Right lobe of liver (tissue), 4 donors: ENCODE measurements around the gene ZNF367.
A peak's percentile ranks its signal among the peaks of the same experiment; 100 is the strongest.

ENCODE experiments used
- POLR2A ChIP-seq: fragments of 450-650 bp; IDR thresholded peaks from one replicate; pipeline ENCODE4 v1.6.1; 2017; ENCODE audit warnings: antibody characterized with exemption, mild to moderate bottlenecking
- TF ChIP-seq, protein P1 (sequence below), 4 donors: fragments of 200-600 bp in 3 of 4; fragments of 450-650 bp in 1 of 4; IDR thresholded peaks; one replicate each; pipeline versions ENCODE4 v1.5.1 to v1.8.0; 2016 to 2022; ENCODE audit warnings: antibody characterized with exemption in 4 of 4, mild to moderate bottlenecking in 2 of 4
- donor health status: DM: no; HTN: no; CAD: no.
- donor health status: DM: no; HTN: no; CAD: no.
- donor health status: DM: no; HTN: yes; CAD: no.

- TF ChIP-seq, protein P1, sequence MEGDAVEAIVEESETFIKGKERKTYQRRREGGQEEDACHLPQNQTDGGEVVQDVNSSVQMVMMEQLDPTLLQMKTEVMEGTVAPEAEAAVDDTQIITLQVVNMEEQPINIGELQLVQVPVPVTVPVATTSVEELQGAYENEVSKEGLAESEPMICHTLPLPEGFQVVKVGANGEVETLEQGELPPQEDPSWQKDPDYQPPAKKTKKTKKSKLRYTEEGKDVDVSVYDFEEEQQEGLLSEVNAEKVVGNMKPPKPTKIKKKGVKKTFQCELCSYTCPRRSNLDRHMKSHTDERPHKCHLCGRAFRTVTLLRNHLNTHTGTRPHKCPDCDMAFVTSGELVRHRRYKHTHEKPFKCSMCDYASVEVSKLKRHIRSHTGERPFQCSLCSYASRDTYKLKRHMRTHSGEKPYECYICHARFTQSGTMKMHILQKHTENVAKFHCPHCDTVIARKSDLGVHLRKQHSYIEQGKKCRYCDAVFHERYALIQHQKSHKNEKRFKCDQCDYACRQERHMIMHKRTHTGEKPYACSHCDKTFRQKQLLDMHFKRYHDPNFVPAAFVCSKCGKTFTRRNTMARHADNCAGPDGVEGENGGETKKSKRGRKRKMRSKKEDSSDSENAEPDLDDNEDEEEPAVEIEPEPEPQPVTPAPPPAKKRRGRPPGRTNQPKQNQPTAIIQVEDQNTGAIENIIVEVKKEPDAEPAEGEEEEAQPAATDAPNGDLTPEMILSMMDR (IDR thresholded peaks at IDR 0.05) = peak in 1 of 4 donors; percentile 8
- TF ChIP-seq POLR2A = peak; percentile 86
Observed at GRCh38 chr9:96417051-96417586, 1.1 kb downstream of the ZNF367 start.
